KMS-11 (cell line): ENCODE measurements around the gene EBF4.
"Not testable (repeated sequence)": the region's sequence is repeated elsewhere in the genome, so short reads cannot be mapped to it uniquely, and the experiment has no call there.

Source experiments
- H2AFZ ChIP-seq: fragments of 200-600 bp; sonication (generic); 2 replicates; pipeline ENCODE4 v1.6.1; 2016; ENCODE audit warnings: antibody characterized with exemption, mixed run types, low read depth
- H3K27ac ChIP-seq: fragments of 200-600 bp; sonication (generic); 2 replicates; pipeline ENCODE4 v1.6.1; 2016; ENCODE audit warnings: mild to moderate bottlenecking, mixed run types
- H3K27me3 ChIP-seq: fragments of 200-600 bp; sonication (generic); 2 replicates; pipeline ENCODE4 v1.6.1; 2017; ENCODE audit warnings: mild to moderate bottlenecking, low read depth, mixed run types, moderate library complexity; ENCODE audit not compliant: insufficient read depth
- H3K36me3 ChIP-seq: fragments of 200-600 bp; sonication (generic); 2 replicates; pipeline ENCODE4 v1.6.1; 2017; ENCODE audit warnings: mild to moderate bottlenecking, mixed run types; ENCODE audit not compliant: insufficient read depth
- H3K4me1 ChIP-seq: fragments of 200-600 bp; sonication (generic); 2 replicates; pipeline ENCODE4 v1.6.1; 2016; ENCODE audit warnings: mild to moderate bottlenecking, low read depth, mixed run types; ENCODE audit not compliant: poor library complexity, severe bottlenecking
- H3K4me2 ChIP-seq: fragments of 200-600 bp; sonication (generic); 2 replicates; pipeline ENCODE4 v1.7.0; 2016; ENCODE audit warnings: mild to moderate bottlenecking, mixed run types
- H3K4me3 ChIP-seq: fragments of 200-600 bp; sonication (generic); IDR thresholded peaks from 2 replicates; pipeline ENCODE4 v1.6.1; 2017; ENCODE audit warnings: low read depth, low read length, mixed read lengths; ENCODE audit not compliant: insufficient read depth
- H3K79me2 ChIP-seq: fragments of 200-600 bp; sonication (generic); 2 replicates; pipeline ENCODE4 v1.6.1; 2016; ENCODE audit warnings: low read depth, mixed run types; ENCODE audit not compliant: insufficient read depth
- H3K9ac ChIP-seq: fragments of 200-600 bp; sonication (generic); 2 replicates; pipeline ENCODE4 v1.6.1; 2016; ENCODE audit warnings: mild to moderate bottlenecking, mixed run types
- H4K20me1 ChIP-seq: fragments of 200-600 bp; sonication (generic); 2 replicates; pipeline ENCODE4 v1.6.1; 2016; ENCODE audit warnings: mild to moderate bottlenecking, mixed run types; ENCODE audit not compliant: insufficient read depth
- TF ChIP-seq, protein P1 (sequence below): fragments of 200-600 bp; sonication (generic); conservative IDR thresholded peaks from 2 replicates; pipeline ENCODE4 v1.6.1; 2017; ENCODE audit warnings: low read depth, mild to moderate bottlenecking, antibody characterized with exemption, low read length, moderate library complexity, mixed read lengths

Gene EBF4

DNA sequence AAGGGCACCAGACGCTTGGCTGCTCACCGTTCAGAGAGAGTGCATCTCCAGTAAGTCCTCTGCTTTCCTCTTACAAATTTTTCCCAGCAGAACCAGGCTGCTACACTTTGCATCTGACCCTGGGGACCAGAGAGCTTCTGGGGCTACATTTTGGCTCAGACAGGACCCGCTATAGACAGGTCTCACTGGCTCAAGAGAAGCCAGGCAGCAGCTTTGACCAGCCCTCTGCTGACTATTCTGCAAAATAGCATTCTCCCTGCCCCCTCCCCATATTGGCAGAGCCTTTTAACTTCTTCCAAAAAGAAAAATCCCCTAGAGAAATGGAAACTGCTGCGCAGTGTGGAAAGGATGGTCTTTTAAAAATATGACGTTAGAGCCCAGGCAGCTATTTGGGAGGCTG lies 70.6 kb downstream of the EBF4 start:
- Histone ChIP-seq H3K79me2 (no peaks in the 10 kb centered on the region), H3K4me2 (no peak overlapping the region), H2AFZ (no peak overlapping the region), H4K20me1 (no peaks in the 10 kb centered on the region), H3K4me1 (peaks cover 7% of the 10 kb centered on the region), H3K9ac (no peak overlapping the region), H3K27me3 (no peaks in the 10 kb centered on the region), H3K27ac (no peak overlapping the region), H3K36me3 (no peaks in the 10 kb centered on the region), H3K4me3 (no peak overlapping the region)
- TF ChIP-seq, protein P1, sequence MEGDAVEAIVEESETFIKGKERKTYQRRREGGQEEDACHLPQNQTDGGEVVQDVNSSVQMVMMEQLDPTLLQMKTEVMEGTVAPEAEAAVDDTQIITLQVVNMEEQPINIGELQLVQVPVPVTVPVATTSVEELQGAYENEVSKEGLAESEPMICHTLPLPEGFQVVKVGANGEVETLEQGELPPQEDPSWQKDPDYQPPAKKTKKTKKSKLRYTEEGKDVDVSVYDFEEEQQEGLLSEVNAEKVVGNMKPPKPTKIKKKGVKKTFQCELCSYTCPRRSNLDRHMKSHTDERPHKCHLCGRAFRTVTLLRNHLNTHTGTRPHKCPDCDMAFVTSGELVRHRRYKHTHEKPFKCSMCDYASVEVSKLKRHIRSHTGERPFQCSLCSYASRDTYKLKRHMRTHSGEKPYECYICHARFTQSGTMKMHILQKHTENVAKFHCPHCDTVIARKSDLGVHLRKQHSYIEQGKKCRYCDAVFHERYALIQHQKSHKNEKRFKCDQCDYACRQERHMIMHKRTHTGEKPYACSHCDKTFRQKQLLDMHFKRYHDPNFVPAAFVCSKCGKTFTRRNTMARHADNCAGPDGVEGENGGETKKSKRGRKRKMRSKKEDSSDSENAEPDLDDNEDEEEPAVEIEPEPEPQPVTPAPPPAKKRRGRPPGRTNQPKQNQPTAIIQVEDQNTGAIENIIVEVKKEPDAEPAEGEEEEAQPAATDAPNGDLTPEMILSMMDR = no peak

GRCh38 chr20:2767768-2768631 lies 75.4 kb downstream of the EBF4 start:
- H3K4me2 ChIP-seq = no peak overlapping the region
- H4K20me1 ChIP-seq = no peaks in the 10 kb centered on the region
- H3K4me3 ChIP-seq = no peak overlapping the region
- H3K4me1 ChIP-seq = no peaks in the 10 kb centered on the region
- no peak overlapping the region for H2AFZ ChIP-seq
- TF ChIP-seq, protein P1 = no peak
- no peak overlapping the region for H3K9ac ChIP-seq
- no peaks in the 10 kb centered on the region for H3K79me2 ChIP-seq
- no peaks in the 10 kb centered on the region for H3K36me3 ChIP-seq
- H3K27ac ChIP-seq = no peak overlapping the region
- H3K27me3 ChIP-seq = no peaks in the 10 kb centered on the region

- H3K79me2 ChIP-seq = no peaks in the 10 kb centered on the region
- H3K4me1 ChIP-seq = no peaks in the 10 kb centered on the region
- H3K27me3 ChIP-seq = no peaks in the 10 kb centered on the region
- no peaks in the 10 kb centered on the region for H3K36me3 ChIP-seq
- no peak overlapping the region for H3K4me2 ChIP-seq
- H3K27ac ChIP-seq = no peak overlapping the region
- no peak overlapping the region for H3K4me3 ChIP-seq
- H3K9ac ChIP-seq = no peak overlapping the region
- no peak overlapping the region for H2AFZ ChIP-seq
- no peaks in the 10 kb centered on the region for H4K20me1 ChIP-seq
- TF ChIP-seq, protein P1 = no peak
Observed at GRCh38 chr20:2768632-2769015, 76.0 kb downstream of the EBF4 start.

- H3K27ac ChIP-seq, H3K9ac ChIP-seq, H3K36me3 ChIP-seq, H3K4me2 ChIP-seq, H4K20me1 ChIP-seq, H3K27me3 ChIP-seq, H2AFZ ChIP-seq, H3K79me2 ChIP-seq, H3K4me1 ChIP-seq, H3K4me3 ChIP-seq: not testable (repeated sequence)
Observed at GRCh38 chr20:2770091-2770490, 77.5 kb downstream of the EBF4 start.

GRCh38 chr20:2771631-2772080 lies 79.1 kb downstream of the EBF4 start:
- Histone ChIP-seq H3K27ac (no peak overlapping the region), H3K27me3 (no peaks in the 10 kb centered on the region)

More at GRCh38 chr20:2771631-2772080, 79.1 kb downstream of the EBF4 start:
- Histone ChIP-seq H4K20me1 (no peaks in the 10 kb centered on the region), H3K36me3 (no peaks in the 10 kb centered on the region), H3K4me2 (no peak overlapping the region), H2AFZ (no peak overlapping the region), H3K79me2 (no peaks in the 10 kb centered on the region), H3K4me1 (no peaks in the 10 kb centered on the region), H3K4me3 (no peak overlapping the region), H3K9ac (no peak overlapping the region)
- TF ChIP-seq, protein P1 = no peak
